Epithelial cell of proximal tubule (primary cell): ENCODE measurements around the gene METAP1. TPM values are rescaled to one million over a fixed set of nuclear protein-coding genes. Genes with fewer than 3 reads are reported as not detected.
"Not testable (repeated sequence)": the region's sequence is repeated elsewhere in the genome, so short reads cannot be mapped to it uniquely, and the experiment has no call there.

Experiments
- DNase-seq: peaks from one replicate; pipeline ENCODE4 v3.0.0-alpha.2; 2011; ENCODE audit warnings: low read depth
- H3K4me3 ChIP-seq: 2 replicates; pipeline ENCODE4 v1.5.1; 2011; ENCODE audit warnings: low read depth, mild to moderate bottlenecking, low read length
- CTCF ChIP-seq: conservative IDR thresholded peaks from 2 replicates; pipeline ENCODE4 v1.5.1; 2012; ENCODE audit warnings: low read depth, mild to moderate bottlenecking, low read length
- total RNA-seq: library from RNA; depleted of rRNA; stranded (reverse); fragments of >200 nt; gene quantifications from 2 replicates; pipeline ENCODE4 v1.2.3, GENCODE V29; 2015

Gene METAP1
- total RNA-seq, 1 donor from 2014 or later, result 64.6 TPM

- no peak for TF ChIP-seq CTCF
- no peak for DNase-seq
- H3K4me3 ChIP-seq, result no peak overlapping the region
Observed at GRCh38 chr4:99090481-99091215, 95.1 kb downstream of the METAP1 start.

- no peak overlapping the region for H3K4me3 ChIP-seq
- no peak for TF ChIP-seq CTCF
- DNase-seq, result no peak
Observed at GRCh38 chr4:99091216-99091575, 95.7 kb downstream of the METAP1 start.

DNA sequence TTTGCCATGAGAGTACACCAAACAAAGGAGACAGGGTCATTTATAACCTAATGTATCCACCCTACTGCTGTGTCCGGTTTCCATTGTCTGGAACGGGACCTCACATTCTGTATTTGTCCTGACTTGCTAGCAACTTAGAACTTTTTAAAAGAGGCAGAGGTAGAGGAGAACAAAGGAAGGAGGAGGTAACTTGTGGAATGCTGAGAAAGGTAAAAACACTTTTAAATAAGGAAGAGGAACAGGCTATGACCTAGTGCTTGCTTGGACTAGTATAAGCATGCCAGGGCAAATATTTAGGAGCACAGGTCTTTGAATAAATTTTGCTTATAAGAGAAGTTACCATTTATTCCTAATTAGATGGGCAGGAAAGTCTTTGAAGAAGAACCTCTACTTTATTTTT lies 96.3 kb downstream of the METAP1 start:
- not testable (repeated sequence) for H3K4me3 ChIP-seq, DNase-seq

- no peak overlapping the region for H3K4me3 ChIP-seq
- TF ChIP-seq CTCF, result no peak
- DNase-seq, result no peak
Observed at GRCh38 chr4:99099311-99099710, 103.8 kb downstream of the METAP1 start.

DNA sequence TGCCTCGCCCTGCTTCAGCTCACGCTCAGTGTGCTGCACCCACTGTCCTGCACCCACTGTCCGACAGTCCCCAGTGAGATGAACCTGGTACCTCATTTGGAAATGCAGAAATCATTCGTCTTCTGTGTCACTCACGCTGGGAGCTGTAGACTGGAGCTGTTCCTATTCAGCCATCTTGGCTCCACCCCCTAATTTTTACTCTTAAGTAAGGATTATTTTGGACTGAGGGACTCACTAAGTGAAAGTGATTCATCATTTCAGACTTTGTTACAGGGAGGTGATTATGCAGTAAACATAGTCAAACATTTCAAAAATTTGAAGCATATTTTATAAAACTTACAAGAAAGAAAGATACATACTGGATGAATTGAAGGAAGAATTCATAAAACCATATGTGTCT lies 104.3 kb downstream of the METAP1 start:
- not testable (repeated sequence) for DNase-seq, H3K4me3 ChIP-seq

- TF ChIP-seq CTCF, result no peak
- no peak overlapping the region for H3K4me3 ChIP-seq
- DNase-seq, result no peak
Observed at GRCh38 chr4:99100876-99101275, 105.4 kb downstream of the METAP1 start.

- H3K4me3 ChIP-seq, result no peak overlapping the region
- no peak for TF ChIP-seq CTCF
- no peak for DNase-seq
Observed at GRCh38 chr4:99102634-99103033, 107.1 kb downstream of the METAP1 start.

DNA sequence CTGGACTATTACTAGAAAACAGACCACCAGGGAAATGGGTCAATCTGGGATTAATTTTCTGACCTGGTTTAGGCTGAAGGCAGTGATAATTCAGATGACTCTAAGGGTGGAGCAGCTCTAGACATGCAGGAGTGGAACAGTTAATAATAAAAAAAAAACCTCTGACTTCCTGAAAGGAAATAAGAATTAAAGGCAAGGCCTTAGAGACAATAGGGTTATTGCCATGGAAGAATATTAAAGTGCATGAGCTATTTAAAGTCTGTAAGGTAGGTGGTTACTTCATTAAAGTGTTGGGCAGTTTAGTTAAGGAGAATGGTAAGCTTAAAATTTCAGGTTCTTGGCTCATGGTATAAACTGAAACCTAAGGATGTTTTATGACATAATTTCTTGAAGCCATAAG lies 107.6 kb downstream of the METAP1 start:
- no peak for DNase-seq
- no peak overlapping the region for H3K4me3 ChIP-seq
- no peak for TF ChIP-seq CTCF
